KMS-11 (cell line): ENCODE measurements around the gene NTHL1.

Experiments
- H2AFZ ChIP-seq: fragments of 200-600 bp; sonication (generic); 2 replicates; pipeline ENCODE4 v1.6.1; 2016; ENCODE audit warnings: antibody characterized with exemption, mixed run types, low read depth
- H3K27ac ChIP-seq: fragments of 200-600 bp; sonication (generic); 2 replicates; pipeline ENCODE4 v1.6.1; 2016; ENCODE audit warnings: mild to moderate bottlenecking, mixed run types
- H3K27me3 ChIP-seq: fragments of 200-600 bp; sonication (generic); 2 replicates; pipeline ENCODE4 v1.6.1; 2017; ENCODE audit warnings: mild to moderate bottlenecking, low read depth, mixed run types, moderate library complexity; ENCODE audit not compliant: insufficient read depth
- H3K36me3 ChIP-seq: fragments of 200-600 bp; sonication (generic); 2 replicates; pipeline ENCODE4 v1.6.1; 2017; ENCODE audit warnings: mild to moderate bottlenecking, mixed run types; ENCODE audit not compliant: insufficient read depth
- H3K4me1 ChIP-seq: fragments of 200-600 bp; sonication (generic); 2 replicates; pipeline ENCODE4 v1.6.1; 2016; ENCODE audit warnings: mild to moderate bottlenecking, low read depth, mixed run types; ENCODE audit not compliant: poor library complexity, severe bottlenecking
- H3K4me2 ChIP-seq: fragments of 200-600 bp; sonication (generic); 2 replicates; pipeline ENCODE4 v1.7.0; 2016; ENCODE audit warnings: mild to moderate bottlenecking, mixed run types
- H3K4me3 ChIP-seq: fragments of 200-600 bp; sonication (generic); IDR thresholded peaks from 2 replicates; pipeline ENCODE4 v1.6.1; 2017; ENCODE audit warnings: low read depth, low read length, mixed read lengths; ENCODE audit not compliant: insufficient read depth
- H3K79me2 ChIP-seq: fragments of 200-600 bp; sonication (generic); 2 replicates; pipeline ENCODE4 v1.6.1; 2016; ENCODE audit warnings: low read depth, mixed run types; ENCODE audit not compliant: insufficient read depth
- H3K9ac ChIP-seq: fragments of 200-600 bp; sonication (generic); 2 replicates; pipeline ENCODE4 v1.6.1; 2016; ENCODE audit warnings: mild to moderate bottlenecking, mixed run types
- H4K20me1 ChIP-seq: fragments of 200-600 bp; sonication (generic); 2 replicates; pipeline ENCODE4 v1.6.1; 2016; ENCODE audit warnings: mild to moderate bottlenecking, mixed run types; ENCODE audit not compliant: insufficient read depth
- TF ChIP-seq, protein P1 (sequence below): fragments of 200-600 bp; sonication (generic); conservative IDR thresholded peaks from 2 replicates; pipeline ENCODE4 v1.6.1; 2017; ENCODE audit warnings: low read depth, mild to moderate bottlenecking, antibody characterized with exemption, low read length, moderate library complexity, mixed read lengths

The NTHL1 gene

DNA sequence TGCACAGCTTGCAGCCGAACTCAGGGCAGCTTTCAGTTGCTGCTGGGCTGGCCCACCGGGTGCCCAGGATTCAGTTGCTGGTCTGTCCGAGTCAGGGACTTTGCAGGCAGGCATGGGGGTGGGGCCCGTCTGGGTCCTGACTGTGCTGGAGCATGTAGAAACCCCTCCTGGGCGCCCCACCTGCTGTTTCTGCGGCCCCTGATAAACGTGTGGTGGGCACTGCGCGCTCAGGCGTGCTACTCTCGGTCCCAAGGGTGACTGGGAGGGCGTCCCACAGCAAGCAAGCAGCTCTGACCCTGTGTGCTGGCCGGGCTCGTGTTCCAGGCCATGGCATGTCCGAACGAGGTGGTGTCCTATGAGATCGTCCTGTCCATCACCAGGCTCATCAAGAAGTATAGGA lies 12.7 kb upstream of the NTHL1 start:
- H3K27me3 ChIP-seq = no peaks in the 10 kb centered on the region
- no peak overlapping the region for H3K4me2 ChIP-seq
- no peak overlapping the region for H3K4me3 ChIP-seq
- TF ChIP-seq, protein P1, sequence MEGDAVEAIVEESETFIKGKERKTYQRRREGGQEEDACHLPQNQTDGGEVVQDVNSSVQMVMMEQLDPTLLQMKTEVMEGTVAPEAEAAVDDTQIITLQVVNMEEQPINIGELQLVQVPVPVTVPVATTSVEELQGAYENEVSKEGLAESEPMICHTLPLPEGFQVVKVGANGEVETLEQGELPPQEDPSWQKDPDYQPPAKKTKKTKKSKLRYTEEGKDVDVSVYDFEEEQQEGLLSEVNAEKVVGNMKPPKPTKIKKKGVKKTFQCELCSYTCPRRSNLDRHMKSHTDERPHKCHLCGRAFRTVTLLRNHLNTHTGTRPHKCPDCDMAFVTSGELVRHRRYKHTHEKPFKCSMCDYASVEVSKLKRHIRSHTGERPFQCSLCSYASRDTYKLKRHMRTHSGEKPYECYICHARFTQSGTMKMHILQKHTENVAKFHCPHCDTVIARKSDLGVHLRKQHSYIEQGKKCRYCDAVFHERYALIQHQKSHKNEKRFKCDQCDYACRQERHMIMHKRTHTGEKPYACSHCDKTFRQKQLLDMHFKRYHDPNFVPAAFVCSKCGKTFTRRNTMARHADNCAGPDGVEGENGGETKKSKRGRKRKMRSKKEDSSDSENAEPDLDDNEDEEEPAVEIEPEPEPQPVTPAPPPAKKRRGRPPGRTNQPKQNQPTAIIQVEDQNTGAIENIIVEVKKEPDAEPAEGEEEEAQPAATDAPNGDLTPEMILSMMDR = no peak
- no peaks in the 10 kb centered on the region for H3K36me3 ChIP-seq
- no peaks in the 10 kb centered on the region for H3K4me1 ChIP-seq
- H4K20me1 ChIP-seq = no peaks in the 10 kb centered on the region
- no peaks in the 10 kb centered on the region for H3K79me2 ChIP-seq
- no peak overlapping the region for H3K27ac ChIP-seq
- no peak overlapping the region for H3K9ac ChIP-seq
- H2AFZ ChIP-seq = no peak overlapping the region

DNA sequence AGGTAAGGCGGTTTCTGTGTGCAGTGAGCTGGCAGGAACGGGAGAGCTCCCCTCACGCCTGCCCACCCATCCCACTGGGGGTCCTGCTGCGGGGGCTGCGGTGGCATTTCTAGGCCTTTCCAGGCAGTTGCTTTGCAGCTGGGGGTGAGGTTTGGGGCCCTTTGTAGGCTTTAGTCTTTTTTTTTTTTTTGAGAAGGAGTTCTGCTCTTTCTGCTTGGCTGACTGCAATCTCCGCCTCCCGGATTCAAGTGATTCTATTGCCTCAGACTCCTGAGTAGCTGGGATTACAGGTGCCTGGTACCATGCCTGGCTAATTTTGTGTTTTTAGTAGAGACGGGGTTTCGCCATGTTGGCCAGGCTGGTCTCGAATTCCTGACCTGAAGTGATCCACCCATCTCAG lies 11.2 kb upstream of the NTHL1 start:
- no peak overlapping the region for H3K9ac ChIP-seq
- no peaks in the 10 kb centered on the region for H3K36me3 ChIP-seq
- no peaks in the 10 kb centered on the region for H4K20me1 ChIP-seq

DNA sequence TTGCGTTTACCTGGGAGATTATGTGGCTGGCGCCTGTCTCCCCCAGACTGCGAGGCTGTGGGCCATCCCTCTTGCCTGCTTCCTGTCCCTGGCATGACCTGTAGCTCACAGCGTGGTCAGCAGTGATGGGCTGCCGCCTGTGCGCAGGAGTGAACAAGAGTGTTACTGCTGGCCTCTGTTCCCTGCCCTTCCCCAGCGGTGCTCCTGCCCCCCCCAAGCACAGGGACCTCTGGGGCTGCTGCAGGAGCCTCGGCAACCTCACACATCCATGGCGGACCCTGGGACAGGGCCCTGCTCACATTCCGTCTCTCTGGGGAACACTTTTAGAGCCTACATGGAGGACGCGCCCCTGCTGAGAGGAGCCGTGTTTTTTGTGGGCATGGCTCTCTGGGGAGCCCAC lies 10.8 kb upstream of the NTHL1 start:
- H3K4me3 ChIP-seq = no peak overlapping the region
- H3K4me2 ChIP-seq = no peak overlapping the region
- no peaks in the 10 kb centered on the region for H3K36me3 ChIP-seq
- TF ChIP-seq, protein P1 = no peak
- no peak overlapping the region for H2AFZ ChIP-seq
- H3K27me3 ChIP-seq = no peaks in the 10 kb centered on the region
- no peaks in the 10 kb centered on the region for H3K4me1 ChIP-seq
- H4K20me1 ChIP-seq = no peaks in the 10 kb centered on the region
- H3K27ac ChIP-seq = no peak overlapping the region
- no peak overlapping the region for H3K9ac ChIP-seq
- H3K79me2 ChIP-seq = no peaks in the 10 kb centered on the region

More for the DNA sequence above, 11.2 kb upstream of the NTHL1 start:
- no peak overlapping the region for H3K4me3 ChIP-seq
- H3K4me2 ChIP-seq = no peak overlapping the region
- no peaks in the 10 kb centered on the region for H3K79me2 ChIP-seq
- TF ChIP-seq, protein P1 = no peak
- no peaks in the 10 kb centered on the region for H3K4me1 ChIP-seq
- H2AFZ ChIP-seq = no peak overlapping the region
- no peaks in the 10 kb centered on the region for H3K27me3 ChIP-seq
- no peak overlapping the region for H3K27ac ChIP-seq

DNA sequence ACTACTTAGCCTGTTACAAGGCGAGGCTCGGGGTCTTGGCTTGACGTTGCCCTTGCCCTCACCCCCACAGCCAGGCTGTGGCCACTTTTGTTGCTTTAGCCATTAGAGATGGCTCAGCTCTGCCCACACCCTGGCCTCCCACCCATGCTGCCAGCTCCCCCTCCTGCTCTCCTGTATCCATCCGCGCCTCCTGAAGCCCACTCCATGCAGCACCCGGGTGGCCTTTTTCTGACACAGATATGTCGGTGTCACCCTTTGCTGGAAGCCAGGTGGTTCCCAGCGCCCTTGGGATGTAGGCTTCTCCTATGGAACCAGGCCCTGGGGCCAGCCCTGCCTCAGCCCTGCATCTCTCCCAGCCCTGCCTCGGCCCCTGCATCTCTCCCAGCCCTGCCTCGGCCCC lies 9.8 kb upstream of the NTHL1 start:
- no peak overlapping the region for H3K4me2 ChIP-seq
- H3K4me1 ChIP-seq = no peaks in the 10 kb centered on the region
- TF ChIP-seq, protein P1 = no peak
- H3K9ac ChIP-seq = no peak overlapping the region
- no peaks in the 10 kb centered on the region for H4K20me1 ChIP-seq
- no peaks in the 10 kb centered on the region for H3K79me2 ChIP-seq
- H3K36me3 ChIP-seq = no peaks in the 10 kb centered on the region
- no peak overlapping the region for H3K4me3 ChIP-seq
- no peak overlapping the region for H2AFZ ChIP-seq
- no peak overlapping the region for H3K27ac ChIP-seq
- H3K27me3 ChIP-seq = no peaks in the 10 kb centered on the region
